NCI-H2196 treated with DMSO at 0.1 percent for 48 hours (cell line): ENCODE results near the gene CTH.
"Not testable (repeated sequence)": the region's sequence is repeated elsewhere in the genome, so short reads cannot be mapped to it uniquely, and the experiment has no call there.

Source experiments
- DNase-seq: peaks from one replicate; lab custom pipeline; 2025; ENCODE audit not compliant: unreplicated experiment; lab: John Stamatoyannopoulos, UW

CTH gene

GRCh38 chr1:70405780-70406416 lies 5.2 kb upstream of the CTH start:
- no peak for DNase-seq

- no peak for DNase-seq
Observed at GRCh38 chr1:70409136-70409535, 1.9 kb upstream of the CTH start.

GRCh38 chr1:70411360-70411844 lies 334 bp downstream of the CTH start:
- no peak for DNase-seq

DNA sequence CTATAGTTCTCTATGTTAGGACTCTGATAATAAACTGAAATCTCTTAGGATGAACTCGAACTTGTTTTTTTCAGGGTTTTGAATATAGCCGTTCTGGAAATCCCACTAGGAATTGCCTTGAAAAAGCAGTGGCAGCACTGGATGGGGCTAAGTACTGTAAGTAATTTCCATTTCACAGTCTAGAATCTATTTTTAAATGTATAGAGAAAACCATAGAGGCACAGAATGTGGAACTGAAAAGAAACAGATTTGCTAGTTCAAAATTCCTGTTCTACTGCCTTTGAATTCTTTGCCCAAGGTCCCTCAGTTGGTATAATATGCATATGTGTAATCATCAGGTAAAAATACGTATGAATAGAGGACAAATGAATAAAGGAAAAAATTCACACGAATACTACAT lies 4.8 kb downstream of the CTH start:
- no peak for DNase-seq

DNA sequence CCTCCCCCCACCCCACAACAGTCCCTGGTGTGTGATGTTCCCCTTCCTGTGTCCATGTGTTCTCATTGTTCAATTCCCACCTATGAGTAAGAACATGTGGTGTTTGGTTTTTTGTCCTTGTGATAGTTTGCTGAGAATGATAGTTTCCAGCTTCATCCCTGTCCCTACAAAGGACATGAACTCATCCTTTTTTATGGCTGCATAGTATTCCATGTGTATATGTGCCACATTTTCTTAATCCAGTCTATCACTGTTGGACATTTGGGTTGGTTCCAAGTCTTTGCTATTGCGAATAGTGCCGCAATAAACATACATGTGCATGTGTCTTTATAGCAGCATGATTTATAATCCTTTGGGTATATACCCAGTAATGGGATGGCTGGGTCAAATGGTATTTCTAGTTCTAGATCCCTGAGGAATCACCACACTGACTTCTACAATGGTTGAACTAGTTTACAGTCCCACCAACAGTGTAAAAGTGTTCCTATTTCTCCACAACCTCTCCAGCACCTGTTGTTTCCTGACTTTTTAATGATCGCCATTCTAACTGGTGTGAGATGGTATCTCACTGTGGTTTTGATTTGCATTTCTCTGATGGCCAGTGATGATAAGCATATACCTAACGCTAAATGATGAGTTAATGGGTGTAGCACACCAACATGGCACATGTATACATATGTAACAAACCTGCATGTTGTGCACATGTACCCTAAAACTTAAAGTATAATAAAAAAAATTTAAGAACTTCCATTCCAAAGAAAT lies 8.1 kb downstream of the CTH start:
- DNase-seq, result not testable (repeated sequence)

DNA sequence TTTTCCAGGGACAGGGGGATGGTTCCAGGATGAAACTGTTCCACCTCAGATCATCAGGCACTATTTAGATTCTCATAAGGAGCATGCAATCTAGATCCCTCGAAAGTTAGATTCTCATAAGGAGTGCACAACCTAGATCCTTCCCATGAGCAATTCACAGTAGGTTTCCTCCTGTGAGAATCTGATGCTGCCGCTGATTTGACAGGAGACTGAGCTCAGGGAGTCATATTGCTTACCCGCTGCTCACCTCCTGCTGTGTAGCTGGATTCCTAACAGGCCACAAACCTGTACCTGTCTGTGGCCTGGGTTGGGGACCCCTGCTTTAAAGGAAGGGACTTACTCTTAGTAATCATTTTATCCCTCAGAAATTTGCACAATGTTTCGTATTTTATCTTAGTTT lies 9.3 kb downstream of the CTH start:
- no peak for DNase-seq

DNA sequence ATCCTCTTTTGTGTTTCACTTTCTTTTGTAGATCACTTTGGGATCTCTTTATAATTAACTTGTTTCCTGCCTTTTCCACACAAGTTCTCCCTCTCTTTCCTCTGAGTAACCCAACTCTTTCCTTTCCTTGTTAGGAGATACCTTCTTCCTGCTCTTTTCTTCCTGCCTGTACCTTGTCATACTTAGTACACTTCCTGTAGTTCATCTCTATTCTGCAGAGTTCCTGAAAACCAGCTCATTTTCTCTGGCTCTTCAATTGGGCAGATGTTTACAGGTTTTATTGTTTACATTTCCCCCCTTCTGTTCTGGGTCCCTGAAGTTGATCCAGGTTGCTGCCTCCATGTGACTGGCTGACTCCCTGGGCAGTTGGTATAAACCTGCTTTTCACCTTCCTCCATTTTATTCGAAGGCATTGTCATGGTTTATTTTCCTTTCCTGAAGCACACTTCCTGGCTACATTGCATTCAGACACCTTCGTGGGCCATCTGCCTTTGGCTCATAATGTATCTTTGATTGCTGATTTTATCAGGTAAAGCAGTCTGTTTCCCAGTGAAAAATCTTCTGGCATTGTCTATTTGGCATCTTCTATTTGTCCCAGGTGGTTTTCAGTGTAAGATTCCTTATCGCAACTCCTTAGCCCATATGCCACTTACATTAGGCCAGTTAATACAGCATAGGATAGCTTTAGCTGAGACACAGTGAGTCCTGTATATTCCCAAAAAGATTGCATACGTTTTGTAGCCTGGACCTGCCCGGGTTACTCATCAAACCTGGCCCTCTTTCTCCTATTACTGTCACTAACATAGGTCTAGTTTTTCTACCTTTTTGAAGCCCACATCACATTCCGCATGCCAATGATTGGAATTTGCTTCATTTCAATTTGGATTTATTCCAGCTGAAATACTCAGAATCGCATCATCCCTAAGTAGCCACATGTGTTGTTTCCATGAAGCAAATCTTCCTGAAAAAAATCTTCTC lies 15.4 kb downstream of the CTH start:
- DNase-seq, result no peak

DNA sequence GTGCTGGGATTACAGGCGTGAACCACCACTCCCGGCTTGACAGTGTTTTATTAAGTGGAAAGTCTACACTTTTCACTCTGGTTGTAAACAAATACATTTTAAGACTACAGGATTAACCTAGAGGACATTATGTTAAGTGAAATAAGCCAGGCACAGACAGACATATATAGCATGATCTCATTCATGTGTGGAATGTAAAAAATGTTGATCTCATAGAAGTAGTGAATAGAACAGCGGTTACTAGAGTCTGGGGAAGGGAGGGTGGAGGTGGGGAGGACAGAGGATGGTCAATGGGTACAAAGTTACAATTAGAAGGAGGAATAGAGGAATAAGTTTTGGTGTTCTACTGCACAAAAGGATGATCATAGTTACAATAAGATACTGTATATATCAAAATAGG lies 16.9 kb downstream of the CTH start:
- no peak for DNase-seq

DNA sequence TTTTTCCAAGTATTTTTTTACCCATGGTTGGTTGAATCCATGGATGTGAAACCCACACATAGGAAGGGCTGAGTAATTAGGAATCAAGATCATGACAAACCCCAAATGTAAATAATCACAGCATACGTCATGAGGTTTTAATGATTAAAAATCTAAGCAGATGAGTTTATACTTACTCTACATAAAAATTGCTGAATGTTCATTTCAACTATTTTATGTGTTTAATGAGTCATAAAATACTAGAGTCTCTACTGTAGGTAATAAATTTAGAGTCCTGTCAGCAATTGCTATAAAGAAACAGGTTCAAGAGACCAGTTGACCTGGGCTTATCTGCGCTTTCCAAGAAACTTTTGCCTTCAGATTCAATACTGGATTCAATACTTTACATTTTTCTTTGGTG lies 18.2 kb downstream of the CTH start:
- DNase-seq, result no peak

DNA sequence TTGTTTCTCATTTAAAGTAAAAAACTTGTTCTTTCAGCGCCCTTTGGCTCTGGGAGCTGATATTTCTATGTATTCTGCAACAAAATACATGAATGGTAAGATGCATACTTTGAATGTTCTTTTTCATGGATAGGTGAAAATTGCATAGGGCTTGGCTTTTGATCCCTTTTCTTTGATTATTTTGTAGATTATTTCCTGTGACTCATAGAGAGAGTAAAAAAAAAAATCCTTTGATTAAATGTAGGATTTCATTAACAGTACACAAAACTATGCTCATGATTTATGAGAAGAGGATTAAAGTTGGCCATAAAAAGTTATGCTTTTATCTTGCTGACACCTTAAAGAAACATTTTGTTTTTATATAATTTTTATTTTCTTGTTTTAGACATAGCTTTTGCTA lies 18.7 kb downstream of the CTH start:
- no peak for DNase-seq

GRCh38 chr1:70431317-70431716 lies 20.2 kb downstream of the CTH start:
- no peak for DNase-seq

DNA sequence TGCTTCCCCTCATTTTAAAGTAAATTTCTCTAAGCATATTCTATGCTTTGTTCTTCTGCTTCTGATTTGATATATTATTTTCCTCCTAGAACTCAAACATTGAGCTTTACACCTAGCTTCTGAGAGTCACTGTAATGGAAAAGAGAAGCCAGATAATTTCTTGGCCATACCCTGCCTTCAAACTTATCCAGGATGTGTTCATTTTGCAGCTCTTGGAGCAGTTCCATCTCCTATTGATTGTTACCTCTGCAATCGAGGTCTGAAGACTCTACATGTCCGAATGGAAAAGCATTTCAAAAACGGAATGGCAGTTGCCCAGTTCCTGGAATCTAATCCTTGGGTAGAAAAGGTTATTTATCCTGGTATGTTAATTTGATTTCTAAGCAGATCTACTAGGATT lies 20.8 kb downstream of the CTH start:
- no peak for DNase-seq

- DNase-seq, result no peak
Observed at GRCh38 chr1:70434253-70434859, 23.3 kb downstream of the CTH start.

- no peak for DNase-seq
Observed at GRCh38 chr1:70436622-70437251, 25.7 kb downstream of the CTH start.

DNA sequence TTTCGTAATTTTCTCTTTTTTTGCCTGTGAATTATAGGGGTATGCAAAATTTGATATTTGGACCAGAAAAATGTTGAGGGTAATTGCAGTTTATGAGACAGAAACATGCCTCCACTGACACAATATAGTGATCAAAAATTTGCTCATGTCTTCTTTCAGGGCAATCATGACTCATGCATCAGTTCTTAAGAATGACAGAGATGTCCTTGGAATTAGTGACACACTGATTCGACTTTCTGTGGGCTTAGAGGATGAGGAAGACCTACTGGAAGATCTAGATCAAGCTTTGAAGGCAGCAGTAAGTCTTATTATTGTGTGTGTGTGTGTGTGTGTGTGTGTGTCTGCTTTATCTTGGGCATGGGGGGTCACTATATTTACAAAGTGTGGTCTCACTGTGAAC lies 27.5 kb downstream of the CTH start:
- no peak for DNase-seq

DNA sequence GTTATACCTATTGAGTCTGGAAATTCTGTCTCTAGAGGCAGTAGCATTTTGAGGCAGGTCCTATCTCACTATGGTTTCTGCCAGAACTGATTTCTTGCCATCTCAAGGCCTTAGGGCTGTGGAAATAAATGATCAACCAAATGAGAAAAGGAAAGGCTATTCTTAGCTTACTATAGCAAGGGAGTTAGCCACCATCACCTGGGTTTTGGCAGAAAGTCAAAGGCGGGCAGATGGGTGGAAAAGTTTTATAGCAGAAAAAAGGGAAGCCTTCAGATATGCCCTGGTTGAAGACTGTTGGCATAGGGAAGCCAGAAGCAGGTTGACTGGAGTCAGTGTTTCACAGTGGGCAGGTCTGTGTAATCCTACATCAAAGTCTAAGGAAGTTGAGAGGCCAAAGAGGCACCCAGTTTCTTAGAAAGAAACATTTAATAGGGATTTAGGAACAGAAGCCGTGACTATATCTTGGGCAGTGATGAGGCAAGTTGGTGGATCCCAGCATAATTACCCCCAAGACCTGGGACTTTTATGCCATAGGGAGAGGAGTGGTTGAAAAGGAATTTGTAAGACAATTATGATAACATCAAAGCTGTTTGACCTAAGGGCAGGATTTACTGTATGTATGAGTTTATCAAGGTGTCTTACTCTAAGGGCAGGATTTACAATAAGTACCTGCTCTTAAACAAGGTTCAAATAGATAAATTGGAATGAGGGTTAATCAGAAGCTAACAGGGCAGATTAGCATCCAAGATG lies 29.7 kb downstream of the CTH start:
- no peak for DNase-seq

DNA sequence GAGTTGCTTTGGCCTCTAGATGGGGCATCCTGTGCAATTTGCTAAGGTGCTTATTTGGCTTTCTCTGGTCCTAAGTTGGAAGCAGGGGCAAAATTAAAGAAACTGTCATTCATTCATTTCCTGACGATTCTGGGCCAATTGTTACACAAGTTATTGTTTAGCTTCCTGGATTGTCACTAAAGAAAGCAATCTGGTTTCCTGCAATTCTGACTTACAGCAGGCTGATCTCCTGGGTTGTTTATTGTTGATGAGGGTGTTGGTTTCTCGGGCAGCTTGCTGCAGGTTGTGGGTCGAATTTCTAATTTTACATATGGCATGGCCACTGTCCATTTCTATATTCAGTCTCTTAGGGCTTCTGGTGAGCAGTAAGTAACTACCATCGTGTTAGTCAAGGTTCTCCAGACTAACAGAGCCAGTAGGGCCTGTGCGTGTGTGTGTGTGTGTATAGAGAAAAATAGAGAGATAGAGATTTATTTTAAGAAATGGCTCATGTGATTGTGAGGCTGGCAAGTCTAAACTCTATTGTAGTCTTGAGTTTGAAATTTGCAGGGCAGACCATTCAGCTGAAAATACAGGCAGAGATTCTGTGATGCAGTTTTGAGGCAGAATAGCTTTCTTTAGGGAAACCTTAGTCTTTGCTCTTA lies 30.4 kb downstream of the CTH start:
- DNase-seq, result no peak

DNA sequence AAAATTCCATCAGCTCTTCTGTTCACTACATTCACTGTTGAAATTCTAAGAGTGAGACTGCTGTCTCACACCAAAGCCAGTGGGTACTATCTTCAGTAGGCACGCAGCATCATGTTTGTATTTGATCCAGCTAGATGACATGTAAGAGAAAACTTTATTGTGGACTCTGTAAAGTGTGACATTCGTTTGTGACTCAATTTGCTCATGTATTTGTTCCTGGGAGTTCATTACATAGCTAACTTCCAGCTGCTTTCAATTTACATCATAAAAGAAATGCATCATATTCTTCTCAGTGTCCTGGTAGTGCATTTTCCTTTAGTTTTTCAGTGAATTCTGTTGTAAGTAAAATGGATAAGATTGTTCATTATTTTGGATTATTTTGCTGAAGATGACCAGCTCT lies 31.4 kb downstream of the CTH start:
- DNase-seq, result no peak

DNA sequence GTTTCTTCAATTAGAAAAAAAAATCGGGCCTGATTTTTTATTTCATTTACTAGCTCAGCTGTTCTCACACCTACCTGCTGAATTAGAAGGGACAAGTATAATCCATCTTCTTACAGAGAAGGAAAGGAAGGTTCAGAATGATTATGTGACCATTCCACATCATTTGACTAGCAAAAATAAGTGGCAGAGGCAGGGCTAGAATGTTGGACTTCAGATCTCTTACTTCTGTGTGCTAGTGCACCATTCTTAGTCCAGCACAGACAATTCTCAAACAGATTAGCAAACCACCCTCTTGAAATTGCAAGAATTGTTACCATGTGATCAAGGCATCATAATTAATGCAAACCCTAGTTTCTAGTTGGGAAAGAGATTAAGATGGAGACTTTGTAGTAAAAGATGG lies 32.7 kb downstream of the CTH start:
- DNase-seq, result no peak

DNA sequence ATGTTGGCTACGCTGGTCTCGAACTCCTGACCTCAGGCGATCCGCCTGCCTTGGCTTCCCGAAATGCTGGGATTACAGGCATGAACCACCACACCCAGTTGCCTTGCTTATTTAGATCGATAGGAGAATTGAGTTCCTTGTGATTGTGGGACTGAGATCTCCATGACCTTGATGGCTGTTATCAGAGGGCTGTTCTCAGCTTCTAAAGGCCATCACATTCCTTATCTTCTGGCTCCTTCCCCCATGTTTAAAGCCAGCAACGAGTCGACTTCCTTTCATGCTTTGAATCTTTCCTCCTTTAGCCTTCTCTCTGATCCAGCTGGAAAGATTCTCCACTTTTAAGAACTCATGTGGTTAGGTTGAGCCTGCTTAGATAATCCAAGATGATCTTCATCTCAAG lies 38.0 kb downstream of the CTH start:
- DNase-seq, result no peak
